Left ventricle myocardium superior (tissue), 1 donor: Measurements from ENCODE around the gene NOTCH2. TPM values are rescaled to one million over a fixed set of nuclear protein-coding genes. Genes with fewer than 3 reads are reported as not detected.

Experiments used
- ATAC-seq: fragments of 200-7000 bp; cut with Tn5 transposase; one replicate; pipeline ENCODE4 v1.9.1; 2020; ENCODE audit warnings: mild to moderate bottlenecking, moderate library complexity
- DNase-seq: peaks from one replicate; pipeline ENCODE4 v3.0.0-alpha.2; 2020
- intact Hi-C: fragments of 100-400 bp; cut with micrococcal nuclease; formaldehyde crosslinking; loops from one replicate; pipeline ENCODE4 v1.11.0; 2022
- total RNA-seq: library from RNA; stranded (reverse); fragmentation: NEBNext Ultra II Directional; extraction: Animal tissue kit (Norgen Biotek cat#: 25700); gene quantifications from one replicate; pipeline ENCODE4 v1.2.1, GENCODE V29; 2021
- donor health status: DM: no; HTN: yes; CAD: no; lungs with severe emphysema.

Gene NOTCH2
- total RNA-seq, 1 donor from 2014 or later = 15.6 TPM

DNA sequence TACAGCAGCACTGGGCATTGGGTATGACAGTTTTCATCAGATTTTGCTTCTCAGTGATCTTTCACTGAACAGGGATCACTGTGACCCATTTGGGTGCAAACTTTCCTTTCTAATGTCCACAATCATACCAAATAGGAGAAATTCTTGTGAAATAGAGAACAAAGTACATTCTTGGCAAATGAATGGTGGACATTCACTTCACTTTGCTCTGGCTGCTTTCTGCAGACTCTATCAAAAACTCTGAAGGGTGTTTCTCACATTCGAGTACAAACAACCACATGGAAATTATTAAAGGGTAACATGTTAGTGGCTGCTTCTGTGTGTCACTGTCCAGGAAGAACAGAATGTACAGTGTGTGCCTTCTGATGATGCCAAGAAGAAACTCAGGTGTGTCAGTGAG lies 111.2 kb downstream of the NOTCH2 start:
- no peak for DNase-seq
- peak; percentile 23 for ATAC-seq
- intact Hi-C loops = no loop called here

DNA sequence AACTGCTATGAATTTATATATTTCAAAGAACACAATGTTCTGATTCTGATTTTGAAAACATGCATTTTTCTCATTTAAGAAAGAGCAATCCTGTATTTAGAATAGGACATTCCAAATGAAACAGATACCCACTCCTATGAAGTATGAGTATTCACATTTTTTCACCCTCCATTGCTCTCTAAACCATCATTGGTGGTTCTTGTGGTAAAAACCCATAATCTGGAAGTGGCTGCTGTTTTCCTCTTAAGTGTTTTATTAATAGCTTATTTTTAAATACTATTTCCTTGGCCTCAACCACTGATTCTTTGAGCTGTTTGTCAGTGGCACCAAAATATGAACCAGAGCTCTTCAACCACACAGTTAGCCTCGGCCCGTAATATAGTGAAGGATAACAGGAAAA lies 113.2 kb downstream of the NOTCH2 start:
- intact Hi-C loops = no loop called here
- DNase-seq (no peak), ATAC-seq (no peak)

DNA sequence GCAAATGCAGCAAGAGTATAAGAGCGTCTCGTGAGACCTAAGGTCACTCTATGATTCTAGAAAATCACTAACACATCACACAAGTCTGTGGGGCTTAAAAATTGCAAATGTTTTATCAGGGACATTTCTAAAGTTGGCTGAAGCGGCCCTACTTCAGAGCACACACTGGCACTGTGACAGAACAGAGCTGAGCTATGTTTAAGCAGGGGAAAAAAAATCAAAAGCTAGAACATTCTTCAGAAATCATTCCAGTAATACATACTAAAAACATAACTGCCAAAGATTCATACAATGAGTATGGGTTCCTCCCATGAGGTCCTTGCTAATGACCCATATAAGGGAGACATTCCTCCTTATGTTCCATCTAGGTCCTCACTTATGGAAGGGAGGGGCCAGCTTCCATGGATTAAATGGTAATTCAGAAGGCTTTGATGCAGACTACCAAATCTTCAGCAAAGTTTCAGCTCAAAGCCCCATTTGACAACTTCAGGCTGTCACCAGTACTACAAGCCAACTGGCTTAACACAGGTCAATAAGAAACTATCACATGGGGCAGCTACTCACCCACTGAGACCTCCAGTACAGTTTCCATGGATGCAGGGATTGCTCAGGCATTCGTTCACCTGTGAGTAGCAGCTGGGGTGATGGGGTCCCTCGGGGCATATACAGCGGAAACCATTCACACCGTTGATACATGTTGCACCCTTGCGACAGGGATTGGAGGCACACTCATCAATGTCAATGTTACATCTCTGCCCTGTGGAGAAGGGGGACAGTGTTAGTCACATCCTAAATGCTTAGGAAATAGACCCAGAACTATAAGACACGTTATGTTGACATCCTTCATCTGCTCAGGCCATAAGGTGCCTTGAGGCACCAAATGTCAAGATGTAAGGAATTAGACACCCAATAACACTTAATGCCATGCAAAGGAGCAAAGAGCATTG lies 114.7 kb downstream of the NOTCH2 start:
- ATAC-seq (peak; percentile 77), DNase-seq (no peak)

DNA sequence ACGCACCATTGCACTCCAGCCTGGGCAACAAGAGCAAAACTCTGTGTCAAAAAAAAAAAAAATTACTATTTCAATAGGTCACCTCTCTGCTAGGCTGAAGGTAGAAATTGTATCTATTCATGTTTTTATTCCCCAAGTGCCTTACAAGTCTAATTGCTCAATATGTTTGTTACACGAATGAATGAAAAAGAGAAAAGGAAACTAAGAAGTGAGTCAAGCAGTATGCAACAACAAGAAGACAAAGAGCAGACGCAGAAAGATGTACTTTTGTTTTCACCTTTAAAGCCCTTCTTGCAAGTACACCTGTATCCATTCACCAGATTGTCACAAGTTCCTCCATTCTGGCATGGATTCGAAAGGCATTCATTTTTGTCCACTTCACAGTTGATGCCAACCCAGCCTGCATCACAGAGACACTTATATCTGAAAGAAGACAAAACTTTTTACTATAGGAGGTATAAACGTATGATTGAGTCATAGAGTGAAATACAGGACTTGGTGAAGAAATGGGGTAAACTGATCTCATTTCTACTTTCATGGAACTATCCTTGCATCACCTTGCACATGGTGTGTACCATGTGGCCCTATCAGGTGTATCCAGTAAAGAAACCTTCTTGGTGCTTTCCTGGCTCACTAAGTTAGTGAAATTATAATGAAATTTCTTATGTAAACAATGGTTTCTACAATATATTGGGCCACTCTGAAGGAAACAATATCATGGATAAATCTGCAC lies 116.0 kb downstream of the NOTCH2 start:
- intact Hi-C loops = no loop called here

More for the DNA sequence above, 114.7 kb downstream of the NOTCH2 start:
- intact Hi-C loops = no loop called here

DNA sequence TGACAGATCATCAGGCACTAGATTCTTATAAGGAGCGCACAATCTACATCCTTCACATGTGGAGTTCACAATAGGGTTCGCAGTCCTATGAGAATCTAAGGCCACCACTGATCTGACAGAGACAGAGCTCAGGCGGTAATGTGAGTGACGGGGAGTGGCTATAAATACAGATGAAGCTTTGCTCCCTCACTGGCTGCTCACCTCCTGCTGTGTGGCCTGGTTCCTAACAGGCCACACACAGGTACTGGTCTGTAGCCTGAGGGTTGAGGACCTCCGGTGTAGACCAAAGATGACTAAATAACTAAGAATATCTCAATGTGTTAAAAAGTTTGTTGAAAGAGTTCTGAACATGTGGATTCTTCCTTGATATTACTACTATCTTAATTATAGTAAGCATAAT lies 117.0 kb downstream of the NOTCH2 start:
- intact Hi-C loops = no loop called here
- DNase-seq = no peak
- ATAC-seq = no peak

More for the DNA sequence above, 116.0 kb downstream of the NOTCH2 start:
- ATAC-seq (no peak), DNase-seq (no peak)

DNA sequence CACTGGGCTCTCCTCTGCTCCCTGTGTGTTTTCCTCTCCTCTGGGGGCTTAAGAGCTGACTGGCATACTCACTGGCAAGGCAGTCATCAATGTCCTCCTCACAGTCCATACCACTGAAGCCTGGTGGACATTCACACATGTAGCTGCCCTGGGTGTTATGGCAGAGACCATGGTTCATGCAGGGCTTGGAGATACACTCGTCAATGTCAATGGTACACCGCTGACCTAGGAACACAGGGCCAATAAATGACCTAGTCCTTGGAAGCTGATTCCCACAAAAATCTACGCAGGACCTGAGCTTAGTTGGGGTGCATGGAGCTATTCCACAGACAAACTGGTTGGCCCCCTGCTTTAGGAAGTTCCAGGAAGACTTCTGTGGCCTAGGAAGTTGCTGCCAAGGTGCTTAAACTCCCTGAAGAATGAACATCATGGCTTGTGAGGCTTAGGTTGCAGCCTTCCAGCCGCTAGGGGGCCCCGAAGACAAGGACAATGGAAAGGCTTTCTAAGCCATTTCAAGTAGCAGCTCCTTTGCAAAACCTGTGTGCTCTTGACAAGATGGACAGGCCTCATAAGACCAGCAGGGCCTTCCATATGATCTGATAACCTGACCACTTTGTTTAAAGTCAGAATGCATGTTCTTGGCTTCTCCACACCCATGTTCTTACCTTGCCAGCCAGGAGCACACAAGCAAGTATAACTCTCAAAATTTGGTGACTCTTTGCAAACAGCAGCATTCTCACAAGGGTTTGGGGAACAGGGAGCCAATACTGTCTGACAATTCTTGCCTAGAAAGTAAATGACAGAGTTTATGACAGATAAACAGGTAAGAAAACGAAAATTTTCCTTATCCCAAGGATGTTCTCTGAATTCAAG lies 120.9 kb downstream of the NOTCH2 start:
- ATAC-seq = peak; percentile 91
- intact Hi-C loops = no loop called here
- peak; percentile 90 for DNase-seq

DNA sequence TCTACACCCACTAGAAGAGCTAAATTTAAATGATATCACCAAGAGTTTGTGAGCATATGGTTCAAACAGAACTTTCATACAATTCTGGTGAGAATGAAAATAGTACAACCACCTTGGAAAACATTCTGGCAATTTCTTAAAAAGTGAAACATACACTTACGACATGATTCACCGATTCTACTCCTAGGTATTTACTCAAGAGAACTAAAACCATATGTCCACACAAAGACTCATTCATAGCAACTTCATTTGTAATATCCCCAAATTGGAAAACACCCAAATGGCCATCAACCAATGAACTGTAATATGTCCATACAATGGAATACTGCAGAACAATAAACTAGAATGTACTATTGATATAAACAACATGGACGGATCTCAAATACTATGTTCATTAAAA lies 122.0 kb downstream of the NOTCH2 start:
- no peak for ATAC-seq
- no peak for DNase-seq
- intact Hi-C loops = no loop called here

DNA sequence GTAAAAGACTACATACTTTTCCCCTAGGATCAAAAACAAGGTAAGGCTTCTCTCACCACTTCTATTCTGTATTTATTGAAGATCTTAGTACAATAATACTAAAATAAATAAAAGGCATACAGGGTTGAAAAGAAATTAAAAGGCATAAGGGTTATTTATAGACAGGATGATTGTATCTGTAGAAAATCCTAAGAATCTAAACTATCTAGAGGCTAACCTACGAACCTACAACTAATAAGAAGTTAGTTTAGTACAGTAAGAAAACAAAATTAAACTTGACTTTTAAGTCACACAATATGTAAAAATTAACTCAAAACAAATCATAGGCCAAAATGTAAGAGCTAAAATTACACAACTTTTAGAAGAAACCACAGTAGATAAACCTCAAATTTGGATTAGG lies 122.7 kb downstream of the NOTCH2 start:
- intact Hi-C loops = no loop called here
- DNase-seq (no peak), ATAC-seq (no peak)

DNA sequence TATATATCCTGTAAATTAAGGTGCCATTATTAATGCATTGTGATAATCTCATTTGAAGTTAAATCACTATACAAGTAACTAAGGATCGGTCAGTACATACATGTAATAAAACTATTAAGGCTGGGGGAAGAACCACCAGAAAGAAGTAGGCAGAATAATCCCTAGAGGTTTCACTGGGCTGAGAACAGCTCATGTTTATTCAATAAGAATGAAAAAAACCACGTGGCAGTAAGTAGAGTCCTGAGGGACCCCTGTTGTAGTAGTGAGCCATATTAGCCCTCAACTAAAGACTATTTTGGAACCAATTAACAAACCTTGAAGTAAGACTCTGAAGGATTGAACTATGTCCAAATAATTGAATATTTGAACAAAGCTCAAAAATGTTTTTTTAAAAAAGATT lies 126.2 kb downstream of the NOTCH2 start:
- intact Hi-C loops = no loop called here
- ATAC-seq = no peak
- DNase-seq = no peak

DNA sequence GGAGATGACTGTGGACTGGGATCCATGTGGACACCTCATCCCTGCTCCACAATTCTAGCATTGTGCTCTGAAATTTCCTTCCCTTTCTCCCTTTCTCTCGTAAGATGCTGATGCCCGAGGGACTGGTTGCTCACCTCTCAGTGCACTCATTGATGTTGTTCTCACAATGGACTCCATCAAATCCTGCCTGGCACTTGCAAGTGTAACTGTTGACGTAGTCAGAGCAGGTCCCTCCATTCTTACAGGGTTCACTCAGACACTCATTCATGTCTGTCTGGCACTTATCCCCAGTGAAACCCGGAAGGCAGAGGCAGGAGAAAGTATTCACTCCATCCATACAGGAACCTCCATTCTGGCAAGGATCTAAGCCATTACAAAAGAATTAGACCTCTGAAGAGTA lies 128.1 kb downstream of the NOTCH2 start:
- DNase-seq (no peak), ATAC-seq (no peak)
- intact Hi-C loops = no loop called here

DNA sequence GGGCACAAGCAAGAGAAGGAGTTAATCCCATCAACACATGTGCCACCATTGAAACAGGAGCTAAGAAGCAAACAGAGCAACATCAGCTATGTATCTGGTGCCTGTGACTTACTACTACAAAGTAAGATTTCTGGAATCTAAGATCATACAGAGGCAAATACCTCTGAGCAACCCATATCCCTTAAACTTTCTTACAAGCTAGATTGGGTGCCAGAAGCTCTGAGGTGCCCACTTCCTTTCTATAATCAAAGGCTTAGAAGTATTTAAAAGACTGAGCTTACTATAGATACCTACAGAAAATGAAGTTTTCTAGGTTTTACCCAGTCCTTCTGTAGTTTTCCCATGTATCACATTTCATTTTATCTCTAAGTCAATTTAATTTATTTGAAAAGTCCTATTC lies 128.8 kb downstream of the NOTCH2 start:
- ATAC-seq (no peak), DNase-seq (no peak)

DNA sequence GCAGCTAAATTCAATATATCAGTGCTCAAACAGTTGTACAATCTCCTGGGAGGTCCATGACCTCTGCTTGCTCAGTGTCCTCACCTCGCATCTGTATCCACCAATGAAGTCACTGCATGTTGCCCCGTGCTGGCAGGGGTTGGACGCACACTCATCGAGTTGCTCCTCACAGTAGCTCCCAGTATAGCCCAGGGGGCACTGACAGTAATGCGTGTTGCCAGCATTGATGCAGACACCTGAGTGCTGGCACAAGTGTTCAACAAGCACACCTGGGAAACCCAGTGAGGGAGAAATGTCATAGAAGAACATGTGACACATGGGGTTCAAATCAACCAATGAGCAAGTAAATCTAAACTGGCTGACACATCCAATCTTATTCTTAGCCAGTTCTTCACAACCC lies 132.3 kb downstream of the NOTCH2 start:
- intact Hi-C loops = loop anchor here (10.0 kb wide), 1 partner anchor 192 kb away; no protein-coding TSS in a partner anchor
- ATAC-seq (no peak), DNase-seq (no peak)

More for the DNA sequence above, 128.8 kb downstream of the NOTCH2 start:
- intact Hi-C loops = no loop called here

DNA sequence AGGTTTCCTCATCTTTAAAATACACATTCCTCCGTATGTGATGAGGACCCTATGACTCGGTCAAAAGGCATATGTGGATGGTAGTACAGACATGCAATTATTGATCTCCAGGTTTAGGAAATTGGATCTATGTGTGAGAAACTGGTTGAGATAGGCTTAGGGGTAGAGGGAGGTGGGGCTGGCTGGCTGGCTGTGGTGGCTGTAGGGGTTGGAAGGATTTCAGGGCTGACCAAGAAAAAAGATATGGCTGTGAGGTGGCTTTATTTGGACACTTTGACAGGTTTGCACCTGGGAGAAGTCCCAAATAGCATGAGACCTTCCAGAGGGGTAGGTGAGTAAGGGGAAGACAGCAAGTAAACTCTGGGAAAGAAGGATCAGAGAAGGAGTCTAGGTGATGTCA lies 133.5 kb downstream of the NOTCH2 start:
- ATAC-seq (peak; percentile 21), DNase-seq (no peak)
- intact Hi-C loops = loop anchor here (10.0 kb wide), 1 partner anchor 191 kb away; no protein-coding TSS in a partner anchor

DNA sequence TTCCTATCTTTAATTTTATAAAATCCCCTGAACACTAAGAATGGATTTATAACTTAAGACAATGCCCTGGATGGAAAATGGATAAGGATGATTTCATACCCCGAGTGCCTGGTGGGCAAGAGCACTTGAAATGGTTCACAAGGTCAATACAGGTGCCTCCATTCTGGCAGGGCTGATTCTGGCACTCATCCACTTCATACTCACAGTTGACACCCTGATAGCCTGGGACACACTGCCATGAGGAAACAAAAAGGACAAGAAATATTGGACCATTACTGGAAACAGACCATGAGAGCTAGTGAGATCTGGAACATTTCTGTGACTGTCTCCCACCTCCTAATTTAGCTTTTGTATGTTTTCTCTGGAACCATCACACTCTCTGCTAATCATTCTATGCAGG lies 134.1 kb downstream of the NOTCH2 start:
- ATAC-seq (peak; percentile 87), DNase-seq (no peak)
- intact Hi-C loops = loop anchor here (10.0 kb wide), 1 partner anchor 191 kb away; no protein-coding TSS in a partner anchor

DNA sequence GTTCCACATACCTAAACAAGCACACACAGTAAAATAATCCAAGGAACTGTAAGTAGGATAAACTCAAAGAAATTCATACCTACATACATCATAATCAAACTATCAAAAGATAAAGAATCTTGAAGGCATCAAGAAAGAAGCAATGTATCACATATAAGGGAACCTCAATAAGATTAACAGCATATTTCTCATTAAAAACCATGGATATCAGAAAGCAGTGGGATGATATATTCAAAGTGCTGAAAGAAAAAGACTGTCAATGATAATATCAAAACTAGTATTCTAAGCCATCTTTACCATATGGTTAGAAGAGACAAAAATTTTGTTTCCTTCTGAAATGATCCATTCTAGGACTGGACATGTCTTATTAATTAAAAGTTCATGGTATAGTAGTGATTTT lies 136.1 kb downstream of the NOTCH2 start:
- no peak for ATAC-seq
- no peak for DNase-seq
- intact Hi-C loops = loop anchor here (10.0 kb wide), 1 partner anchor 189 kb away; no protein-coding TSS in a partner anchor

DNA sequence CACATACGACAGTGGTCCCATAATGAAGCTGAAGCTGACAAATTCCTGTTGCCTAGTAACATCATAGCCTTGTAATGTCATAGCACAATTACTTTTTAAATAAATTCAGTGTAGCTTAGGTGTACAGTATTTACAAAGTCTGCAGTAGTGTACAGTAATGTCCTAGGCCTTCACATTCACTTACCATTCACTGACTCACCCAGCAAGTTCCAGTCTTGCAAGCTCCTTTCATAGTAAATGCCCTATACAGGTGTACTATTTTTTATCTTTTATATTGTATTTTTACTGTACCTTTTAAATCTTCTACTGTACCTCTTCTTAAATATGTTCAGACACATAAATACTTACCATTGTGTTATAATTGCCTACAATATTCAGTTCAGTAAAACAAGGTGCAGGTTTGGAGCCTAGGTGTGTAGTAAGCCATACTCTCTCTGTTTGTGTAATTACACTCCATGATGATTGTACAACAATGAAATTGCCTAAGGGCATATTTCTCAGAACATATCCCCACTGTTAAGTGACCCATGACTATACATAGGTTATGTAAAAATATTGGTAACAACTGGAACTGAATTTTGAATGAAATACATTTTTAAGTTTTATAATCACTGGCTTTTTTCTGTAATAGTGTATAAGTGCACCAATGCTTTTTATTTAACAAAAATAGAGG lies 139.7 kb downstream of the NOTCH2 start:
- intact Hi-C loops = loop anchor here (10.0 kb wide), 1 partner anchor 185 kb away; no protein-coding TSS in a partner anchor
- no peak for ATAC-seq
- no peak for DNase-seq

DNA sequence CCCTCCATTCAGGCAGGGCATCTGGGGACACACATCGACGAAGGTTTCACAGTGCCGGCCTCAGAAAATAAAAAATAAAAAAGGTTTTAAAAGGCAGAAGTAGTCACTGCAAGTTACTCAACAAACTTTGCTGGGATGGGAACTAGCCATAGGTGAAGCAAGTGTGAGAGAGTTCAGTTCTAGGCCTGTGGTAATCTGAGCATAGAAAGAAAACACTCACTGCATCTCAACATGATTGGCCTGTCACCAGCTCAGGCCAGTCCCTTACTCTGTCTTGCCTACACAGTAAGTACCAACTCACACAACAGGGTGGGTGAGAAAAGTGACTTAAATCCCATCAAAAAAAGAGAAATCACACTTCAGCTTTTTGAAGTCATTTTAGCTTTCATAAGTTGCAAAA lies 142.9 kb downstream of the NOTCH2 start:
- DNase-seq (no peak), ATAC-seq (no peak)
- intact Hi-C loops = no loop called here
